ENCODE measurements around the gene ELP6. TPM values are rescaled to one million over a fixed set of nuclear protein-coding genes. Genes with fewer than 3 reads are reported as not detected.

ELP6 gene
- total and polyA plus RNA-seq, 7 donors, result 17.7 to 50.9 (median 21.2) TPM

DNA sequence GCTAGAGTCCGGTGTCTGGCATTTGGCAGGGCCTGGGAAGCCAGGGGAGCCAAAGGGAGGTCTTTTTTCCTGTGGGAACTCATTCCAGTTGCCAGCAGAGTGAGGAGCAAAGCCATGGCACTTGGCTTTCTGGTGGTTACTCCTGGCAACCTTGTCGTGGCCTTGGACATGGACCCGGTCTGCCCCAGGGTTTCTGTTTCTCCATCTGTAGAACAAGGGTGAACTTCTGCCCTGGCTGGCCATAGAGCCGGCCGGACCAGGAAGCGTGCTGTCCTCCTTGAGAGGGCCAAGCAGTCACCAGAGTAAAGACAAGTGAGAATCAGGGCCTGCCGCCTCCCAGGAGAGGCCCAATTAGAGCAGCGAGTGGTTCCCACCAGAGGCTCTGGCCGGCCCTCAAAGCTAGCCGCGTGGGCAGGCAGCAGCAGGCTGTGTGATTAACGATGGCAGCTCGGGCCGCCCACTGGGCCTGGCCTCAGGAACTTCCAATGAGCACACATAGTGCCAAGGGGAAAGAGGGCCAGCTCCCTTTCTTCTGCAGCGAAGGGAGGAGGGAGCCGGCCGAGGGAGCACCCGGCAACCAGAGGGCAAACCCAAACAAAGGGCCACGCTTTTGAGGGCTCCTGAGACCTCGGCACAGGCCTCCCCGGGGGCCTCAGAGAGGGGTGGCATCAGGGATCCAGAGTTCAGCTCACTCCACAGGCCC lies 29.1 kb upstream of the ELP6 start:
- Histone ChIP-seq H3K9me3 (no peaks in the 10 kb centered on the region), H3K36me3 (ENCODE audit: insufficient read depth in 1 of 2, low read depth in 1 of 2) (no peaks in the 10 kb centered on the region), H3K4me1 (peaks cover 8% of the 10 kb centered on the region), H3K4me3 (no peak overlapping the region), H3K27me3 (ENCODE audit: insufficient read depth in 3 of 3, low read length in 2 of 3) (no peaks in the 10 kb centered on the region), H3K27ac (no peak overlapping the region)
- ATAC-seq, result peak; percentile 62 to 92 (median 80)
- TF ChIP-seq, protein P1, sequence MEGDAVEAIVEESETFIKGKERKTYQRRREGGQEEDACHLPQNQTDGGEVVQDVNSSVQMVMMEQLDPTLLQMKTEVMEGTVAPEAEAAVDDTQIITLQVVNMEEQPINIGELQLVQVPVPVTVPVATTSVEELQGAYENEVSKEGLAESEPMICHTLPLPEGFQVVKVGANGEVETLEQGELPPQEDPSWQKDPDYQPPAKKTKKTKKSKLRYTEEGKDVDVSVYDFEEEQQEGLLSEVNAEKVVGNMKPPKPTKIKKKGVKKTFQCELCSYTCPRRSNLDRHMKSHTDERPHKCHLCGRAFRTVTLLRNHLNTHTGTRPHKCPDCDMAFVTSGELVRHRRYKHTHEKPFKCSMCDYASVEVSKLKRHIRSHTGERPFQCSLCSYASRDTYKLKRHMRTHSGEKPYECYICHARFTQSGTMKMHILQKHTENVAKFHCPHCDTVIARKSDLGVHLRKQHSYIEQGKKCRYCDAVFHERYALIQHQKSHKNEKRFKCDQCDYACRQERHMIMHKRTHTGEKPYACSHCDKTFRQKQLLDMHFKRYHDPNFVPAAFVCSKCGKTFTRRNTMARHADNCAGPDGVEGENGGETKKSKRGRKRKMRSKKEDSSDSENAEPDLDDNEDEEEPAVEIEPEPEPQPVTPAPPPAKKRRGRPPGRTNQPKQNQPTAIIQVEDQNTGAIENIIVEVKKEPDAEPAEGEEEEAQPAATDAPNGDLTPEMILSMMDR (IDR thresholded peaks at IDR 0.05), result no peak
- 18 to 34% (median 21%) methylated on average over 18 to 21 of the region's 21 CpGs for WGBS, 3 donors
- peak; percentile 41 to 65 for DNase-seq
- intact Hi-C loops (cut with DNase I), result no loop called here

DNA sequence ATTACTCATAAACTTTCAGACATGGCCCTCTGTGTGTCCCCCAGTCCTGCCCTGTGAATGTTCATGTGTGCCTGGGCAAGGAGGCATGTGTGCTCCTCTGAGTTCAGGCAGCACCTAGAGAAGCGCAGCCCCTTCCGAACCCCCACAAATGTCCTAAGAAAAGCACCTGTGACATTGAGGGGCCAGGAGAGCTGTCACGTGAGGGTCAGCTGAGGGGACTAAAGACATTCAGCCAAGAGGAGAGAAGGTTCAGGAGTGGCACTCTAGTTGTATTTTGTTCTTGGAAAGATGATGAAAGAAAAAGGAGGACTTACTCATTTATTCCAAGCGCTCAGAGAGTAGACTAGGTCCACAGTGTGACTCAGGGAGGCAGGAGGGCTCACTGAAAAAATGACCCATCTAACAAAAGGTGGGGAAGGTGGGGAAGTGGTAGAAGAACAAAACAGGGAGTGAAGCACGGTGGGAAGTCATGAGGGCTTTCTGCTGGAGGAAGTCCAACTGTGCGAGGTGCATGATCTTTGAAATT lies 28.1 kb upstream of the ELP6 start:
- intact Hi-C loops (cut with DNase I), result no loop called here
- ATAC-seq (no peak), DNase-seq (no peak)
- 57 to 64% (median 62%) methylated on average over 6 of the region's 6 CpGs for WGBS, 3 donors
- H3K9me3 ChIP-seq, result no peaks in the 10 kb centered on the region
- peaks cover 8% of the 10 kb centered on the region for H3K4me1 ChIP-seq
- TF ChIP-seq, protein P1 (IDR thresholded peaks at IDR 0.05), result no peak
- H3K27me3 ChIP-seq (ENCODE audit: insufficient read depth in 3 of 3, low read length in 2 of 3), result no peaks in the 10 kb centered on the region
- H3K36me3 ChIP-seq (ENCODE audit: insufficient read depth in 1 of 2, low read depth in 1 of 2), result no peaks in the 10 kb centered on the region
- no peak overlapping the region for H3K4me3 ChIP-seq
- no peak overlapping the region for H3K27ac ChIP-seq

DNA sequence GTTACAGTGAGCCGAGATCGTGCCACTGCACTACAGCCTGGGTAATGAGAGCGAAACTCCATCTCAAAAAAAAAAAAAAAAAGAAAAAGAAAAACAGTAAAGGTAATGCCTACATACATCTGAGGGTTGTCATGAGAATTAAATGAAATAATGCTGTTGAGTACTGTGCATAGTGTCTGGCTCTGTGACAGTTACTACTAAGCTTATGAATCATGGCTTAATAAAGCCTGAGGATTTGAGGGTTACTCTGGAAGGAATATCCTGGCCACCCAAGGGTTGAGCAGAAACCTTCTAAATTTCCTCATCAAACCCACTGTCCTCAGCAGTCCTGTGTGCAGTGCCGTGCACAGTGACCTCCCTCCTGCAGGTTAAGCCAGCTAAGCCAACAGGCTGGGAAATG lies 26.8 kb upstream of the ELP6 start:
- Histone ChIP-seq H3K4me3 (no peak overlapping the region), H3K9me3 (no peaks in the 10 kb centered on the region), H3K4me1 (peaks cover 8% of the 10 kb centered on the region), H3K36me3 (ENCODE audit: insufficient read depth in 1 of 2, low read depth in 1 of 2) (no peaks in the 10 kb centered on the region), H3K27ac (no peak overlapping the region), H3K27me3 (ENCODE audit: insufficient read depth in 3 of 3, low read length in 2 of 3) (no peaks in the 10 kb centered on the region)
- TF ChIP-seq, protein P1 (IDR thresholded peaks at IDR 0.05), result no peak
- ATAC-seq, result no peak
- WGBS, 3 donors, result 93 to 96% (median 93%) methylated on average over 4 of the region's 4 CpGs
- intact Hi-C loops (cut with DNase I), result no loop called here
- DNase-seq, result no peak

DNA sequence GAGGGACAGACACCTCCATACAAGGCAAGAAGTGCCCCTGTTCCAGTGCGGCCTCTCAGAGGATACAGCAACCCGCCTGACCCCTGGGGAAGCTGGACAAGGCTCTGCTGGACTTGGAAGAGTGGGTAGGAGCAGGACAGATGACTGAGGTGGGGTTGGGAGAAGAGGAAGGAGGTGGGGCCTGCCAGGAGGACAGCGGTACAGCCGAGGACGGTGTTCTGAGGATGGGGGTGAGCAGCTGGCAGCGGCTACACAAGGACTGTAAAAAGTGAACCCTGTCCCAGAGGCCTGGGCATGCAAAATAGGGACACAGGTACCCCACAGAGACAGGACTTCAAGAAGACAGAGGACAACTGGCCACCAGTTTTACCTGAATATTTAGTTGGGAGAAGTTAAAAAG lies 23.5 kb upstream of the ELP6 start:
- H3K27me3 ChIP-seq (ENCODE audit: insufficient read depth in 3 of 3, low read length in 2 of 3), result no peaks in the 10 kb centered on the region
- H3K4me3 ChIP-seq, result no peak overlapping the region
- 76 to 88% (median 85%) methylated on average over 6 of the region's 6 CpGs for WGBS, 3 donors
- H3K4me1 ChIP-seq, result no peaks in the 10 kb centered on the region
- no peaks in the 10 kb centered on the region for H3K36me3 ChIP-seq (ENCODE audit: insufficient read depth in 1 of 2, low read depth in 1 of 2)
- intact Hi-C loops (cut with DNase I), result no loop called here
- H3K27ac ChIP-seq, result no peak overlapping the region
- H3K9me3 ChIP-seq, result no peaks in the 10 kb centered on the region
- ATAC-seq, result no peak
- DNase-seq, result no peak
- TF ChIP-seq, protein P1 (IDR thresholded peaks at IDR 0.05), result no peak
